ENCODE data around the gene ZNRD2. TPM values are rescaled to one million over a fixed set of nuclear protein-coding genes. Genes with fewer than 3 reads are reported as not detected.

The ZNRD2 gene
- total RNA-seq, 1 experiment from 2014 or later = 61.2 TPM

DNA sequence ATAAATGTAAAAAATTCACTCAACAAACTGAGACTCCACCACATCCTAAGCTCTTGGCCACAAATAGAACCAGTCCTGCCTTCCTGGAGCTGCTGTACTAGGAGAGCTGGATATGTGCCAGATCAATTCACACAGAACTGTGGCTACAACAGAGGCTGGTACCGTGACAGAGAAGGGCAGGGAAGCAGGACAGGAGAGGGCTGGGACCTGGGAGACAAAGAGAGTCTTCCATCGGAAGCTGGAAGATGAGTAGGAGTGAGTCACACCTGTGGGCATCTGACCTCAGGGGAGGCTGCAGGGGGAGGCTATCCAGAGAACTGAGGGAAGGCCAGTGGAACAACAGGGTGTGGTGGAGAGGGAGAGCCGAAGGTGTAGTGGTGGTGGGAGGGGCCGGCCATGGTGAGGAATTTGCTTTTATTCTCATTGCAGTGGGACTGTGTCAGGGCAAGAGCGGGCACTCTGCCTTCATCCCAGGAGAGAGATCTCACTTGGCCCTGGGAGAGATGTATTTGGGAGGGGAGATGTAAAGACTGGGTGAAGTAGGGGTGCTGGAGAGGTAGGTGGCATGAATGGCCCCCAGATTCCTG is 10.2 kb upstream of the ZNRD2 start:
- H3K27me3 ChIP-seq (ENCODE audit: control insufficient read depth, insufficient read depth, low read length) = no peaks in the 10 kb centered on the region
- ChIA-PET CTCF (interaction anchor here (0.6 to 3.1 kb wide), 3 partner anchors 11 to 98 kb away, joined by 3 to 15 read pairs (median 4); partner anchors contain the start of genes FAM89B and ZNRD2), POLR2A (interaction anchor here (1.2 to 1.3 kb wide), 2 partner anchors 10 to 53 kb away, joined by 3 to 6 read pairs; partner anchors contain the start of gene ZNRD2)
- no TSS peak for BruUV-seq (replicated peaks)
- ATAC-seq (peak; percentile 31), DNase-seq (ENCODE audit: low read depth, low spot score) (no peak)
- no peaks in the 10 kb centered on the region for H3K36me3 ChIP-seq (ENCODE audit: control insufficient read depth, insufficient read depth, low read length)
- H3K27ac ChIP-seq (ENCODE audit: low read length) = peak overlapping the region; percentile 90
- intact Hi-C loops (cut with micrococcal nuclease; ENCODE audit: unreplicated experiment) = loop anchor here (10.0 kb wide), 1 partner anchor 295 kb away; the partner anchor contains the start of gene CFL1
- no peak for TF ChIP-seq SIN3A (IDR thresholded peaks at IDR 0.05; ENCODE audit: borderline replicate concordance, insufficient read depth, low read depth, low read length)
- no peak for TF ChIP-seq POLR2AphosphoS5 (IDR thresholded peaks at IDR 0.05; ENCODE audit: low read depth, low read length)
- no peak for TF ChIP-seq TCF7L2 (IDR thresholded peaks at IDR 0.05; ENCODE audit: low read depth, low read length)
- TF ChIP-seq, protein P1, sequence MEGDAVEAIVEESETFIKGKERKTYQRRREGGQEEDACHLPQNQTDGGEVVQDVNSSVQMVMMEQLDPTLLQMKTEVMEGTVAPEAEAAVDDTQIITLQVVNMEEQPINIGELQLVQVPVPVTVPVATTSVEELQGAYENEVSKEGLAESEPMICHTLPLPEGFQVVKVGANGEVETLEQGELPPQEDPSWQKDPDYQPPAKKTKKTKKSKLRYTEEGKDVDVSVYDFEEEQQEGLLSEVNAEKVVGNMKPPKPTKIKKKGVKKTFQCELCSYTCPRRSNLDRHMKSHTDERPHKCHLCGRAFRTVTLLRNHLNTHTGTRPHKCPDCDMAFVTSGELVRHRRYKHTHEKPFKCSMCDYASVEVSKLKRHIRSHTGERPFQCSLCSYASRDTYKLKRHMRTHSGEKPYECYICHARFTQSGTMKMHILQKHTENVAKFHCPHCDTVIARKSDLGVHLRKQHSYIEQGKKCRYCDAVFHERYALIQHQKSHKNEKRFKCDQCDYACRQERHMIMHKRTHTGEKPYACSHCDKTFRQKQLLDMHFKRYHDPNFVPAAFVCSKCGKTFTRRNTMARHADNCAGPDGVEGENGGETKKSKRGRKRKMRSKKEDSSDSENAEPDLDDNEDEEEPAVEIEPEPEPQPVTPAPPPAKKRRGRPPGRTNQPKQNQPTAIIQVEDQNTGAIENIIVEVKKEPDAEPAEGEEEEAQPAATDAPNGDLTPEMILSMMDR (IDR thresholded peaks at IDR 0.05) = no peak
- TF ChIP-seq, protein P2, sequence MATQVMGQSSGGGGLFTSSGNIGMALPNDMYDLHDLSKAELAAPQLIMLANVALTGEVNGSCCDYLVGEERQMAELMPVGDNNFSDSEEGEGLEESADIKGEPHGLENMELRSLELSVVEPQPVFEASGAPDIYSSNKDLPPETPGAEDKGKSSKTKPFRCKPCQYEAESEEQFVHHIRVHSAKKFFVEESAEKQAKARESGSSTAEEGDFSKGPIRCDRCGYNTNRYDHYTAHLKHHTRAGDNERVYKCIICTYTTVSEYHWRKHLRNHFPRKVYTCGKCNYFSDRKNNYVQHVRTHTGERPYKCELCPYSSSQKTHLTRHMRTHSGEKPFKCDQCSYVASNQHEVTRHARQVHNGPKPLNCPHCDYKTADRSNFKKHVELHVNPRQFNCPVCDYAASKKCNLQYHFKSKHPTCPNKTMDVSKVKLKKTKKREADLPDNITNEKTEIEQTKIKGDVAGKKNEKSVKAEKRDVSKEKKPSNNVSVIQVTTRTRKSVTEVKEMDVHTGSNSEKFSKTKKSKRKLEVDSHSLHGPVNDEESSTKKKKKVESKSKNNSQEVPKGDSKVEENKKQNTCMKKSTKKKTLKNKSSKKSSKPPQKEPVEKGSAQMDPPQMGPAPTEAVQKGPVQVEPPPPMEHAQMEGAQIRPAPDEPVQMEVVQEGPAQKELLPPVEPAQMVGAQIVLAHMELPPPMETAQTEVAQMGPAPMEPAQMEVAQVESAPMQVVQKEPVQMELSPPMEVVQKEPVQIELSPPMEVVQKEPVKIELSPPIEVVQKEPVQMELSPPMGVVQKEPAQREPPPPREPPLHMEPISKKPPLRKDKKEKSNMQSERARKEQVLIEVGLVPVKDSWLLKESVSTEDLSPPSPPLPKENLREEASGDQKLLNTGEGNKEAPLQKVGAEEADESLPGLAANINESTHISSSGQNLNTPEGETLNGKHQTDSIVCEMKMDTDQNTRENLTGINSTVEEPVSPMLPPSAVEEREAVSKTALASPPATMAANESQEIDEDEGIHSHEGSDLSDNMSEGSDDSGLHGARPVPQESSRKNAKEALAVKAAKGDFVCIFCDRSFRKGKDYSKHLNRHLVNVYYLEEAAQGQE (IDR thresholded peaks at IDR 0.05; ENCODE audit: insufficient read depth in 1 of 2, low read depth in 2 of 2, low read length in 1 of 2) = no peak
- in situ Hi-C loops (cut with HindIII; ENCODE audit: low pct_unique_long_range_greater_than_20kb, low sequenced_read_pairs) = no loop called here
- H3K9me3 ChIP-seq (ENCODE audit: control insufficient read depth, insufficient read depth, low read depth, low read length) = no peaks in the 10 kb centered on the region
- H3K4me3 ChIP-seq (ENCODE audit: low read depth in 2 of 2, low read length in 2 of 2) = peak overlapping the region in 1 of 2 experiments; percentile 5; a peak in 1 of 4 replicates
- H3K4me1 ChIP-seq (ENCODE audit: control insufficient read depth, insufficient read depth, low read length) = peaks cover 53% of the 10 kb centered on the region

DNA sequence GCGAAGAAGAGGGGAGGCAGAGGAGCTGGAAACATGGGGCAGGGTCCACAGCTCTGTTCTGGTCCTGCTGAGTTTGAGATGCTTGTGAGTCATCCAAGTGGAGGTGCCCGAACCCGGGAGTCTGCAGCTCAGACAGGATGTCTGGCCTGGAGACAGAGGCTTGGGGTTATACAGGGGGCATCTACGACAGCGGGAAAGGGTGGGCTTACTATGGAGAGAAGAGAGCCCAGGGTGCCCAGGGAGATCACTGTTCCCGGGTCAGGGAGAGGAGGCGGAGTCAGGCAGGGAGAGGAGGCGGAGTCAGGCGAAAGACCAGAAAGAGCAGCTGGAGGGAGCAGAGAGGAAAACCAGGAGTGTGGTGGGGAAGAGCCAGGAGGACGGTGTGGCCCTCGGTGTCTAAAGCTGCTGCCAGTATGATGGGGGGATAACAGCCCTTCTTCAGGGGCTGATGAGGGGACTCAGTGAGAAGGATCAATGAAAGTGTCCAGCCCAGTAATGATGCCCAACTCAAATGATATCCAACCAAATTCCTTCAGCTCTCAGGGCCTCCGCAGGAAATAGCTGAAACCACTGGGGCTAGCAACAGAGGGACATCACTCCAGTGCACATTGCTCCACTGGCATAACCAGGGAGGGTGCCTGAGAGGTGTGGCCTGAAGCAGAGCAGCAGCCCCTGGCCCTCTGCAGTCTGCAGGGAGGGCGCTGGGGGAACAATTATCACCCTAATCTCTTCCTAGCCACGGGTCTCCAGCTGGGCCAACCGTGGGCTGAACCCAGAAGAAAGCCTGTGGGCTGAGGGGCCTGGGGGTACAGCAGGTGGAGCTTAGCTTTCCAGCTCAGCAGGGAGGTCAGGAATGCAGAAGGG is 9.5 kb upstream of the ZNRD2 start:
- POLR2A ChIA-PET = interaction anchor here (1.2 to 1.3 kb wide), 2 partner anchors 9 to 53 kb away, joined by 3 to 6 read pairs; partner anchors contain the start of gene ZNRD2
- peak overlapping the region in 1 of 2 experiments; percentile 5; a peak in 1 of 4 replicates for H3K4me3 ChIP-seq (ENCODE audit: low read depth in 2 of 2, low read length in 2 of 2)
- in situ Hi-C loops (cut with HindIII; ENCODE audit: low pct_unique_long_range_greater_than_20kb, low sequenced_read_pairs) (no loop called here), intact Hi-C loops (cut with micrococcal nuclease; ENCODE audit: unreplicated experiment) (no loop called here)
- CTCF ChIA-PET = interaction anchor here (0.7 to 3.1 kb wide), 3 partner anchors 10 to 100 kb away, joined by 3 to 15 read pairs (median 10); partner anchors contain the start of genes FAM89B and ZNRD2
- TF ChIP-seq, protein P1 (IDR thresholded peaks at IDR 0.05) = no peak
- no peak for TF ChIP-seq TCF7L2 (IDR thresholded peaks at IDR 0.05; ENCODE audit: low read depth, low read length)
- TF ChIP-seq, protein P2 (IDR thresholded peaks at IDR 0.05; ENCODE audit: insufficient read depth in 1 of 2, low read depth in 2 of 2, low read length in 1 of 2) = no peak
- no peak for TF ChIP-seq SIN3A (IDR thresholded peaks at IDR 0.05; ENCODE audit: borderline replicate concordance, insufficient read depth, low read depth, low read length)
- H3K27me3 ChIP-seq (ENCODE audit: control insufficient read depth, insufficient read depth, low read length) = no peaks in the 10 kb centered on the region
- H3K4me1 ChIP-seq (ENCODE audit: control insufficient read depth, insufficient read depth, low read length) = peaks cover 46% of the 10 kb centered on the region
- H3K27ac ChIP-seq (ENCODE audit: low read length) = peak overlapping the region; percentile 90
- H3K9me3 ChIP-seq (ENCODE audit: control insufficient read depth, insufficient read depth, low read depth, low read length) = no peaks in the 10 kb centered on the region
- DNase-seq (ENCODE audit: low read depth, low spot score) (no peak), ATAC-seq (peak; percentile 37)
- no peaks in the 10 kb centered on the region for H3K36me3 ChIP-seq (ENCODE audit: control insufficient read depth, insufficient read depth, low read length)
- no TSS peak for BruUV-seq (replicated peaks)
